Measurements from ENCODE around the gene TGIF1.
A peak's percentile ranks its signal among the peaks of the same experiment; 100 is the strongest.

The TGIF1 gene

GRCh38 chr18:3440341-3440740, 9.6 kb upstream of the TGIF1 start:
- no peak for DNase-seq

- DNase-seq: no peak
These were observed 8.7 kb upstream of the TGIF1 start for GRCh38 chr18:3441290-3441689.

GRCh38 chr18:3442919-3443318, 7.1 kb upstream of the TGIF1 start:
- no peak for DNase-seq

GRCh38 chr18:3444296-3444695, 5.7 kb upstream of the TGIF1 start:
- DNase-seq: no peak

GRCh38 chr18:3444954-3445353, 5.0 kb upstream of the TGIF1 start:
- DNase-seq: no peak

- no peak for DNase-seq
These were observed 2.7 kb upstream of the TGIF1 start for GRCh38 chr18:3447068-3447894.

GRCh38 chr18:3447895-3448837, 1.8 kb upstream of the TGIF1 start:
- DNase-seq: peak; percentile 91 to 92

- peak; percentile 58 to 80 for DNase-seq
These were observed 997 bp upstream of the TGIF1 start for GRCh38 chr18:3448838-3449511.

GRCh38 chr18:3449512-3450011, 410 bp upstream of the TGIF1 start:
- DNase-seq: peak in 1 of 2 experiments; percentile 80

GRCh38 chr18:3450799-3451182, 819 bp downstream of the TGIF1 start:
- no peak for DNase-seq

GRCh38 chr18:3451183-3451988, 1.4 kb downstream of the TGIF1 start:
- DNase-seq: peak; percentile 20 to 30

GRCh38 chr18:3451989-3452749, 2.2 kb downstream of the TGIF1 start:
- DNase-seq: no peak

GRCh38 chr18:3452750-3453539, 3.0 kb downstream of the TGIF1 start:
- no peak for DNase-seq

GRCh38 chr18:3453540-3454364, 3.8 kb downstream of the TGIF1 start:
- no peak for DNase-seq

- DNase-seq: no peak
These were observed 4.6 kb downstream of the TGIF1 start for GRCh38 chr18:3454365-3455089.

GRCh38 chr18:3455090-3455635, 5.2 kb downstream of the TGIF1 start:
- no peak for DNase-seq

- no peak for DNase-seq
These were observed 6.1 kb downstream of the TGIF1 start for GRCh38 chr18:3455907-3456685.

GRCh38 chr18:3456686-3457069, 6.7 kb downstream of the TGIF1 start:
- no peak for DNase-seq

All from NCI-H187 (cell line).